Testis (tissue), 3 donors: ENCODE results near the gene MAB21L3. TPM values are rescaled to one million over a fixed set of nuclear protein-coding genes. Genes with fewer than 3 reads are reported as not detected.

ENCODE experiments used
- DNase-seq: peaks from one replicate; pipeline ENCODE4 v3.0.0-alpha.2; 2019
- H3K27ac ChIP-seq, 2 donors: fragments of 200-600 bp; sonication (generic); one replicate each; pipeline ENCODE4 v1.5.1; 2019
- H3K27me3 ChIP-seq: fragments of 200-600 bp; sonication (generic); one replicate; pipeline ENCODE4 v1.5.1; 2019
- H3K36me3 ChIP-seq: fragments of 200-600 bp; sonication (generic); one replicate; pipeline ENCODE4 v1.5.1; 2017; ENCODE audit warnings: low read depth; ENCODE audit errors: missing control alignments
- H3K4me1 ChIP-seq: fragments of 200-600 bp; sonication (generic); one replicate; pipeline ENCODE4 v1.5.1; 2019
- H3K4me3 ChIP-seq, 2 donors: fragments of 200-600 bp; sonication (generic); one replicate each; pipeline ENCODE4 v1.5.1; 2017 to 2019
- H3K9me3 ChIP-seq: fragments of 200-600 bp; sonication (generic); one replicate; pipeline ENCODE4 v1.5.1; 2017
- POLR2A ChIP-seq: fragments of 450-650 bp; IDR thresholded peaks from one replicate; pipeline ENCODE4 v1.6.1; 2017; ENCODE audit warnings: antibody characterized with exemption, mild to moderate bottlenecking, moderate library complexity
- WGBS, 2 donors: methylation state at CpG; one replicate each; pipeline ENCODE4 v1.1.5; 2018; 5-methylcytosine and 5-hydroxymethylcytosine counted together
- intact Hi-C: fragments of 100-400 bp; cut with DNase I; formaldehyde crosslinking; loops from one replicate; pipeline ENCODE4 v1.15.1; 2023; ENCODE audit warnings: low total_unique reads
- polyA plus RNA-seq: library from polyadenylated mRNA; stranded (reverse); fragments of 350-450 nt; fragmentation: Illumina TruSeq; extraction: RNeasy Lipid Tissue Mini Kit (QIAGEN cat#74804); gene quantifications from one replicate; pipeline ENCODE4 v1.2.3, GENCODE V29; 2014; ENCODE audit warnings: low read depth, low replicate concordance; ENCODE audit not compliant: insufficient read depth
- total RNA-seq, 2 donors: library from RNA; depleted of rRNA; stranded (reverse); fragments of >200 nt; gene quantifications; one replicate each; pipeline ENCODE4 v1.2.3, GENCODE V29; 2016
- TF ChIP-seq, protein P1 (sequence below), 3 experiments: fragments of 450-650 bp in 2 of 3; fragments of 200-600 bp in 1 of 3; sonication (generic) in 1 of 3; IDR thresholded peaks; one replicate each; pipeline ENCODE4 v1.5.1; 2016 to 2019; ENCODE audit warnings: antibody characterized with exemption in 3 of 3, mild to moderate bottlenecking in 2 of 3, moderate library complexity in 1 of 3

Gene MAB21L3
- total and polyA plus RNA-seq, 3 donors from 2014 or later, result 0.37 to 3.8 (median 1.8) TPM

GRCh38 chr1:116152577-116152943, 41.4 kb downstream of the MAB21L3 start:
- intact Hi-C loops, result no loop called here
- WGBS, 2 donors, result 54 to 57% methylated on average over 1 to 4 of the region's 4 CpGs
- H3K27me3 ChIP-seq, result no peaks in the 10 kb centered on the region
- H3K36me3 ChIP-seq, result no peaks in the 10 kb centered on the region
- H3K4me1 ChIP-seq, result peaks cover 20% of the 10 kb centered on the region
- no peak for TF ChIP-seq POLR2A
- TF ChIP-seq, protein P1, sequence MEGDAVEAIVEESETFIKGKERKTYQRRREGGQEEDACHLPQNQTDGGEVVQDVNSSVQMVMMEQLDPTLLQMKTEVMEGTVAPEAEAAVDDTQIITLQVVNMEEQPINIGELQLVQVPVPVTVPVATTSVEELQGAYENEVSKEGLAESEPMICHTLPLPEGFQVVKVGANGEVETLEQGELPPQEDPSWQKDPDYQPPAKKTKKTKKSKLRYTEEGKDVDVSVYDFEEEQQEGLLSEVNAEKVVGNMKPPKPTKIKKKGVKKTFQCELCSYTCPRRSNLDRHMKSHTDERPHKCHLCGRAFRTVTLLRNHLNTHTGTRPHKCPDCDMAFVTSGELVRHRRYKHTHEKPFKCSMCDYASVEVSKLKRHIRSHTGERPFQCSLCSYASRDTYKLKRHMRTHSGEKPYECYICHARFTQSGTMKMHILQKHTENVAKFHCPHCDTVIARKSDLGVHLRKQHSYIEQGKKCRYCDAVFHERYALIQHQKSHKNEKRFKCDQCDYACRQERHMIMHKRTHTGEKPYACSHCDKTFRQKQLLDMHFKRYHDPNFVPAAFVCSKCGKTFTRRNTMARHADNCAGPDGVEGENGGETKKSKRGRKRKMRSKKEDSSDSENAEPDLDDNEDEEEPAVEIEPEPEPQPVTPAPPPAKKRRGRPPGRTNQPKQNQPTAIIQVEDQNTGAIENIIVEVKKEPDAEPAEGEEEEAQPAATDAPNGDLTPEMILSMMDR (IDR thresholded peaks at IDR 0.05), result no peak
- DNase-seq, result no peak
- H3K27ac ChIP-seq, result peak overlapping the region; percentile 75 to 86
- no peaks in the 10 kb centered on the region for H3K9me3 ChIP-seq
- peak overlapping the region; percentile 46 to 60 for H3K4me3 ChIP-seq

DNA sequence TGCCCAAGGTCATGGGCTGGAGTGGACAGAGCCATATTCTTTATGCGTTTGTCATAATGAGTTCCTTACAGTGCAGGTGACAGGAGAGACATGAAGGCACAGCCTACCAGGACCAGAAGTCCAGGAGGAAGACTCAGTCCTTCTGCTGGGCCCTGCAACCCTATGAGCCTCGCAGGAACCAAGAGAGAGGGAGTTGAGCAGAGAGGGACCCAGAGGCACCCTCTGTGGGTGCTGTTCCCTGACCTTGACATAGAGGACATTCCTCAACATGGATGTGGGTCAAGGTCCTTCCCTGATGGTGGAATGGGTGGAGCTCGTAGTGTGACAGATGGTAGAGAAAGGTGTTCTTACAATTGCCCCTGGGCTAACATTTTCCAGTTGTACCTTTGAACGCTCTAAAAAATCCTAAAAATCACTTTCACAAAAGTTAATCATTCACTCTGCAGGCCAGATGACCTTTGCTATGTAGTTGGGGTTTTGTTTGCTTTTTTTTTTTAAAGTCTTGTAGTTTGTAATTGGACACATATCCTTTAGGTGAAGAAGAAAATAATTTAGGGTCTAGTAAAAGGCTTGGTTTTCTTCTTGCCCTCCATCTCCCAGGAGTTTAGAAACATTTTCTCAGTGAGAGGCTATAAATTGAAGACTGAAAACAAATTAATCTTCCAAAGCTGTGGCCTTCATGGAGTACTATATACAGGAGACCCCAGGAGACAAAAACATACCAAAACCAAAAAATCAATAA, 41.9 kb downstream of the MAB21L3 start:
- peaks cover 20% of the 10 kb centered on the region for H3K4me1 ChIP-seq
- no peaks in the 10 kb centered on the region for H3K36me3 ChIP-seq
- no peak overlapping the region for H3K4me3 ChIP-seq
- H3K27me3 ChIP-seq, result no peaks in the 10 kb centered on the region
- no peaks in the 10 kb centered on the region for H3K9me3 ChIP-seq
- H3K27ac ChIP-seq, result no peak overlapping the region
- 69 to 76% methylated on average over 3 to 4 of the region's 4 CpGs for WGBS, 2 donors
- DNase-seq, result no peak
- TF ChIP-seq, protein P1 (IDR thresholded peaks at IDR 0.05), result no peak
- no peak for TF ChIP-seq POLR2A
- intact Hi-C loops, result no loop called here

- Histone ChIP-seq H3K27me3 (no peaks in the 10 kb centered on the region), H3K4me3 (no peak overlapping the region), H3K27ac (no peak overlapping the region), H3K4me1 (peaks cover 20% of the 10 kb centered on the region), H3K36me3 (no peaks in the 10 kb centered on the region), H3K9me3 (no peaks in the 10 kb centered on the region)
- no peak for DNase-seq
- TF ChIP-seq, protein P1 (IDR thresholded peaks at IDR 0.05), result no peak
- TF ChIP-seq POLR2A, result no peak
- intact Hi-C loops, result no loop called here
Measured at GRCh38 chr1:116153692-116154031, 42.5 kb downstream of the MAB21L3 start.

GRCh38 chr1:116154536-116154935, 43.3 kb downstream of the MAB21L3 start:
- DNase-seq, result no peak

More at GRCh38 chr1:116154536-116154935, 43.3 kb downstream of the MAB21L3 start:
- no peak overlapping the region for H3K27ac ChIP-seq
- no peaks in the 10 kb centered on the region for H3K36me3 ChIP-seq
- WGBS, 2 donors, result 88 to 95% methylated on average over 4 of the region's 4 CpGs
- no peak for TF ChIP-seq POLR2A
- TF ChIP-seq, protein P1 (IDR thresholded peaks at IDR 0.05), result no peak
- H3K9me3 ChIP-seq, result no peaks in the 10 kb centered on the region
- H3K27me3 ChIP-seq, result no peaks in the 10 kb centered on the region
- no peak overlapping the region for H3K4me3 ChIP-seq
- peaks cover 20% of the 10 kb centered on the region for H3K4me1 ChIP-seq
- intact Hi-C loops, result no loop called here
